ENCODE measurements around the gene TRAF1.

TRAF1 gene

GRCh38 chr9:120910643-120911042 is 16.0 kb downstream of the TRAF1 start:
- no peak for DNase-seq (ENCODE audit: low read depth in 2 of 2)

DNA sequence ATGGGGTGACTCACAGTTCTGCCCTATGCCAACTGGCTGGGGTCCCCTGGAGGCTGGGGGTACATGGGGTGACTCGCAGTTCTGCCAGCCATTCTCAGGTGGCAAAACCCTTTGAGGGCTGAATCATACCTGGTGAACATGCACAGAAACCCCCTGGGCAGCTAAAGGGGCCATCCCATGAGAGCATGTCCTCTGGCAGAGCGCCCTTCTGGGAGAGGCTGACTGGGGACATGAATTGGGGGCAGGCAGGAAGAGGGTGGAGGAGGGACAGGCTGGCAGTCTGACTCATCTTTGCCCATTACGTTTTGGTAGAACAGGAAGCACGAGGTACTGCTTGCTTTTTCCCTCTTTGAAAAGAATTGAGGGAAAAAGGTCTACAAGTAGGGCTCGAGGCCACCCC is 16.7 kb downstream of the TRAF1 start:
- peak; percentile 68 to 70 for DNase-seq (ENCODE audit: low read depth in 2 of 2)

GRCh38 chr9:120905315-120906164 is 21.1 kb downstream of the TRAF1 start:
- DNase-seq (ENCODE audit: low read depth in 2 of 2) = no peak

DNA sequence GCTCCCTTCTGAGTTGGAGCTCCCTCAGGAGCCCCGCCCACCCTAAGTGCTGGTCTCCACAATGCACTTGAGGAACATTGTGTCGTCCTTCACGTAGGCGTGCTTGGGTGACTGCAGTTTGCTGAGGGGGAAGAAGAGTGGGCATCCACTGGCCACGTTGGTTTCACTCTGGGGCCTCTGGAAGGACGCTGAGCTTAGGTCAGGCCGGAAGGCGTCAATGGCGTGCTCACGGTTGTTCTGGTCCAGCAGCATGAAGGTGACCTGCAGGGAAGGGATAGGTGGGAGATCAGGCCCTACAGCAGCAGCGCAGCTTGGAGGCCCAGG is 21.7 kb downstream of the TRAF1 start:
- no peak for DNase-seq (ENCODE audit: low read depth in 2 of 2)

- no peak for DNase-seq (ENCODE audit: low read depth in 2 of 2)
These were observed 22.3 kb downstream of the TRAF1 start for GRCh38 chr9:120904061-120904977.

GRCh38 chr9:120902569-120903535 is 23.7 kb downstream of the TRAF1 start:
- DNase-seq (ENCODE audit: low read depth in 2 of 2) = no peak

- DNase-seq (ENCODE audit: low read depth in 2 of 2) = no peak
These were observed 24.6 kb downstream of the TRAF1 start for GRCh38 chr9:120901755-120902568.

GRCh38 chr9:120900824-120901223 is 25.8 kb downstream of the TRAF1 start:
- no peak for DNase-seq (ENCODE audit: low read depth in 2 of 2)

DNA sequence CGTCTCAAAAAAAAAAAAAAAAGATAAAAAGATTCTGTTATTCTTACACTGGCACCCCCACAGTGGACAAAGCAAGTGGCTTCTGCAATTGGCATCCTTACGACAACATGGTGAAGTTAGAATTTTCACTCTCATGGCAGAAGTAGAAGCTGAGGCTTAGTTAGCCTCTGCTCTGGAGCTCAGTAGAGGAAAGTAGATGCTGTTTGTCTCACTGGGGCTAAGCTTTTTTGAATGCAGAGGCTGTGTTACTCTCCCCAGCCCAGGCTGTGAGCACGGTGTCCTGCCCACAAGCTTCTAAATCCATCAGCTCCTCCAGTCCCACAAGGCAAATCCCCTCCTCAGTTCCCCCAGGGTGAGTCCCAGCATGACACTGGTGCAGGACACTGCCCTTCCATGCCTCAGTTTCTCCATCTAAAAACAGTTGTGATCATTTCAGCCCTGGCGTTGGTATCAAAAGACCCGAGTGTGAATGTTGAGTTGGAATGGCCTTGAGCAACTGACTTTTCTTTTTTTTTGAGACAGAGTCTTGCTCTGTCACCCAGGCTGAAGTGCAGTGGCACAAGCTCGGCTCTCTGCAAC is 27.0 kb downstream of the TRAF1 start:
- DNase-seq (ENCODE audit: low read depth in 2 of 2) = no peak

GRCh38 chr9:120898396-120898795 is 28.2 kb downstream of the TRAF1 start:
- DNase-seq (ENCODE audit: low read depth in 2 of 2) = no peak

GRCh38 chr9:120895951-120896350 is 30.6 kb downstream of the TRAF1 start:
- DNase-seq (ENCODE audit: low read depth in 2 of 2) = no peak

GRCh38 chr9:120894321-120895148 is 32.1 kb downstream of the TRAF1 start:
- DNase-seq (ENCODE audit: low read depth in 2 of 2) = no peak

- no peak for DNase-seq (ENCODE audit: low read depth in 2 of 2)
These were observed 32.8 kb downstream of the TRAF1 start for GRCh38 chr9:120893611-120894307.

GRCh38 chr9:120892748-120893610 is 33.6 kb downstream of the TRAF1 start:
- DNase-seq (ENCODE audit: low read depth in 2 of 2) = peak in 1 of 2 donors; percentile 64

GRCh38 chr9:120891884-120892747 is 34.5 kb downstream of the TRAF1 start:
- DNase-seq (ENCODE audit: low read depth in 2 of 2) = no peak

- no peak for DNase-seq (ENCODE audit: low read depth in 2 of 2)
These were observed 35.2 kb downstream of the TRAF1 start for GRCh38 chr9:120891245-120891883.
